ENCODE data around the gene ADGRL2. TPM values are rescaled to one million over a fixed set of nuclear protein-coding genes. Genes with fewer than 3 reads are reported as not detected.

Gene ADGRL2
- total and polyA plus RNA-seq, 2 of the 4 experiments (the other 2 are of a cell fraction), result 17.0 to 42.7 TPM

- Histone ChIP-seq H2AK5ac (ENCODE audit: low read depth, low read length) (no peak overlapping the region), H3K27ac (ENCODE audit: insufficient read depth, low read length) (no peak overlapping the region), H3K9ac (ENCODE audit: low read depth, low read length) (no peak overlapping the region), H3K18ac (ENCODE audit: low read depth, low read length) (no peak overlapping the region), H3K4me2 (ENCODE audit: low read depth, low read length) (no peak overlapping the region), H3K23ac (ENCODE audit: low read depth, low read length) (no peak overlapping the region), H3K9me3 (ENCODE audit: control insufficient read depth, insufficient read depth, low read length) (no peaks in the 10 kb centered on the region), H4K91ac (ENCODE audit: insufficient read depth, low read depth, low read length) (no peak overlapping the region), H2AFZ (replicated peaks; ENCODE audit: low read length, poor library complexity) (no peak overlapping the region), H2BK20ac (ENCODE audit: low read depth, low read length) (no peak overlapping the region), H2BK15ac (ENCODE audit: low read depth, low read length) (no peak overlapping the region), H3K79me1 (ENCODE audit: low read depth in 1 of 2, low read length in 2 of 2) (no peaks in the 10 kb centered on the region), H3K4ac (ENCODE audit: low read depth, low read length) (no peak overlapping the region), H4K20me1 (ENCODE audit: insufficient read depth, low read length) (no peaks in the 10 kb centered on the region), H2BK120ac (ENCODE audit: low read depth, low read length) (no peak overlapping the region), H3K36me3 (ENCODE audit: control insufficient read depth, insufficient read depth, low read length) (no peaks in the 10 kb centered on the region), H3K4me3 (ENCODE audit: insufficient read depth, low read depth, low read length) (no peak overlapping the region), H3K9me1 (ENCODE audit: insufficient read depth, low read length) (no peaks in the 10 kb centered on the region), H3K4me1 (ENCODE audit: control insufficient read depth, insufficient read depth, low read length) (no peaks in the 10 kb centered on the region), H3K27me3 (ENCODE audit: control insufficient read depth, insufficient read depth, low read length) (no peaks in the 10 kb centered on the region), H3K14ac (replicated peaks; ENCODE audit: low read depth, low read length) (no peak overlapping the region), H3K56ac (ENCODE audit: extremely low read depth, insufficient read depth, low read length) (no peak overlapping the region), H4K5ac (ENCODE audit: low read depth, low read length) (no peak overlapping the region), H4K8ac (ENCODE audit: low read depth in 2 of 2, low read length in 2 of 2) (no peak overlapping the region), H2AK9ac (replicated peaks; ENCODE audit: low read depth, low read length, poor library complexity) (no peak overlapping the region), H2BK5ac (ENCODE audit: low read depth, low read length, poor library complexity, severe bottlenecking) (no peak overlapping the region)
- no peak for TF ChIP-seq SMC3 (IDR thresholded peaks at IDR 0.05; ENCODE audit: low read depth, low read length)
- no peak for TF ChIP-seq MXI1 (IDR thresholded peaks at IDR 0.05; ENCODE audit: borderline replicate concordance, low read depth, low read length)
- TF ChIP-seq ELK1 (IDR thresholded peaks at IDR 0.05; ENCODE audit: borderline replicate concordance, low read depth, low read length), result no peak
- TF ChIP-seq BHLHE40 (IDR thresholded peaks at IDR 0.05; ENCODE audit: low read depth, low read length), result no peak
- TF ChIP-seq RFX5 (IDR thresholded peaks at IDR 0.05; ENCODE audit: low read depth, low read length), result no peak
- no peak for TF ChIP-seq MAZ (IDR thresholded peaks at IDR 0.05; ENCODE audit: borderline replicate concordance, low read depth, low read length)
- TF ChIP-seq CHD1 (IDR thresholded peaks at IDR 0.05; ENCODE audit: low read depth, low read length), result no peak
- TF ChIP-seq MAFK (IDR thresholded peaks at IDR 0.05; ENCODE audit: low read depth, low read length), result no peak
- TF ChIP-seq POLR2A (IDR thresholded peaks at IDR 0.05; ENCODE audit: low read depth, low read length), result no peak
- TF ChIP-seq CTCF (conservative IDR thresholded peaks at IDR 0.05; ENCODE audit: low read depth, low read length), result no peak
- in situ Hi-C loops (cut with MboI; ENCODE audit: low sequenced_read_pairs), result no loop called here
- ChIA-PET POLR2A (ENCODE audit: unreplicated experiment) (no interaction called here), CTCF (interaction anchor here (0.6 kb wide), 1 partner anchor 41 kb away, joined by 3 read pairs; no protein-coding TSS in a partner anchor)
- intact Hi-C loops (cut with micrococcal nuclease), result no loop called here
- ATAC-seq (ENCODE audit: low read depth) (no peak), DNase-seq (no peak)
- BruUV-seq (replicated peaks), result no TSS peak
- dilution Hi-C loops (cut with HindIII; ENCODE audit: low sequenced_read_pairs, unreplicated experiment), result no loop called here
- WGBS, 2 experiments (ENCODE audit: extremely low coverage in 2 of 2, insufficient read length in 1 of 2), result 80% methylated on average over 2 of the region's 4 CpGs; no CpG with 5 or more reads in 1 of the 2 experiments
Observed at GRCh38 chr1:81823082-81823481, 22.3 kb downstream of the ADGRL2 start.

All from IMR-90 (cell line).